ENCODE results near the gene CNNM3. TPM values are rescaled to one million over a fixed set of nuclear protein-coding genes. Genes with fewer than 3 reads are reported as not detected.

Gene CNNM3
- total and polyA plus RNA-seq, 12 donors, result 6.7 to 42.4 (median 15.8) TPM

DNA sequence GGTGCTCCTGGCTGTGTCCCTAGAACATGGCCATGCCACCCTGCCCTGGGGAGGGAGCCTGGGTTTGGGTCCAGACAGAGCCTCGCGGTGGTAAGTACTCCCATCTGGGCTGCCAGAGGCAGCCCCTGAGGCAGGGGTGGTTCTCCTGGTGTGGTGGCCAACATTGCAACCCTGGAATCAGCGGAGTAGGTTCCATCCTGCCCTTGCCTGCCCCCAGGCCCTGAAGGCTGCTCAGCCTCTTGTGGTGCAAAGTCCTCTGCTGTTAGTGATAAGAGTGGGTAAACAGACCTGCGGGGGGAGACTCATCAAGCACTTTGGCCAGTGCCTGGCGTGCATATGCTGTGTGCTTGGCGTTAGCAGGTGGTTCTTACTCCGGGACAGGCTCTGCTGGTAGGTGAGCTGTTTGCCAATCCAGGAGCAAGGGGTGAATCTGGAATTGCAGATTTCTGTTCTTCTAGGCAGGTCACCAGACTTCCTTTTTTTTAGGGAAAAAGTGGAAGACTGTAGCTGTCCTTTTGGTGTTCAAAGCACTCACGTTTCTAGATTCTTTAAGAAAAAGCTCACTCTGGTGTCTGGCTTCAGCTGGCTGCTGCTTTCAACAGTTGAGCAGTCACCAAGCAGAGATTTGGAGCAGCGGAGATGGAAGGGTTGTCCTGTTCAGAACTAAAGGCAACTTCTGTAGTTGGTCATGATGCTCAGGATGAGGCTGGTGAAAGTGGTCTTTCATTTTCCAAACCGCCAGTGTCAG, 3.2 kb downstream of the CNNM3 start:
- no peak for TF ChIP-seq POLR2A (IDR thresholded peaks at IDR 0.05)
- TF ChIP-seq, protein P1, sequence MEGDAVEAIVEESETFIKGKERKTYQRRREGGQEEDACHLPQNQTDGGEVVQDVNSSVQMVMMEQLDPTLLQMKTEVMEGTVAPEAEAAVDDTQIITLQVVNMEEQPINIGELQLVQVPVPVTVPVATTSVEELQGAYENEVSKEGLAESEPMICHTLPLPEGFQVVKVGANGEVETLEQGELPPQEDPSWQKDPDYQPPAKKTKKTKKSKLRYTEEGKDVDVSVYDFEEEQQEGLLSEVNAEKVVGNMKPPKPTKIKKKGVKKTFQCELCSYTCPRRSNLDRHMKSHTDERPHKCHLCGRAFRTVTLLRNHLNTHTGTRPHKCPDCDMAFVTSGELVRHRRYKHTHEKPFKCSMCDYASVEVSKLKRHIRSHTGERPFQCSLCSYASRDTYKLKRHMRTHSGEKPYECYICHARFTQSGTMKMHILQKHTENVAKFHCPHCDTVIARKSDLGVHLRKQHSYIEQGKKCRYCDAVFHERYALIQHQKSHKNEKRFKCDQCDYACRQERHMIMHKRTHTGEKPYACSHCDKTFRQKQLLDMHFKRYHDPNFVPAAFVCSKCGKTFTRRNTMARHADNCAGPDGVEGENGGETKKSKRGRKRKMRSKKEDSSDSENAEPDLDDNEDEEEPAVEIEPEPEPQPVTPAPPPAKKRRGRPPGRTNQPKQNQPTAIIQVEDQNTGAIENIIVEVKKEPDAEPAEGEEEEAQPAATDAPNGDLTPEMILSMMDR (IDR thresholded peaks at IDR 0.05), result no peak
- Histone ChIP-seq H3K4me1 (replicated peaks in 1 of 2) (peaks cover 22 to 50% of the 10 kb centered on the region in 2 donors), H3K27ac (peak overlapping the region in 1 of 5 donors; percentile 12), H3K36me3 (replicated peaks in 1 of 2) (peaks cover 0 to 10% of the 10 kb centered on the region in 2 donors), H3K4me3 (no peak overlapping the region), H3K9me3 (replicated peaks in 1 of 3) (no peaks in the 10 kb centered on the region), H3K27me3 (no peaks in the 10 kb centered on the region)
- intact Hi-C loops (cut with DNase I), result loop anchor here in 1 of 2 donors (10.0 kb wide), 1 partner anchor 45 kb away; no protein-coding TSS in a partner anchor
- 80 to 86% (median 82%) methylated on average over 7 to 10 of the region's 10 CpGs for WGBS, 4 donors
- DNase-seq, result peak in 1 of 7 donors; percentile 66

DNA sequence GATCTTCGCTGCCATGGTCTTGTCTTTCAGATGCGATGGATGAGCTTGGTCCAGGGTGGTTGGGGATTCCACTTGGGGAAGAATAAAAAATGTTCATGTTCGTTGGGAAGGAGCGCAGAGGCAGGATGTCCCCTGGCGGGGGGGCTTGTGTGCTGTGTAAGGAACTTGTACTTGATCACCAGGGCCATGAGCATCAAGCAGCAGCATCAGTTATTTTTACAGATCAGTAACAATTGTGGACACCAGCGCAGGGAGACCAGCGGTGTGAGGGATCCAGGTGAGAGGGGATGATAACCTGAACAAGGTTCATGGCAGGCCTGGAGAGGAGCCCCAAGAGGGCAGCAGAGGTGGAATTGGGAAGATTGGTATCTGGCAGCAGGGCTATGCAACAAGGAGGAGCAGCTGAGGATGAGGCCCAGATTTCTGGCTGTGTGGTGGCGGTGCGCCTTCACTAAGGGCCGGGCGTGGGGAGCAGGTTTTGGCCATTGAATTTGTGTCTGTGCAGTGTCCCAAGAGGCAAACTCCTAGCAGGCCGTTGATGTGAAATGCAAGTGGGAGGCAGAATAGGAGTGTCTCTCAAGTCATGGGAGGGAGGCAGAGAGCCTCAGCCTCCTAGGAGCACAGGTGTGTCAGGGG, 3.9 kb downstream of the CNNM3 start:
- Histone ChIP-seq H3K27ac (no peak overlapping the region), H3K9me3 (replicated peaks in 1 of 3) (no peaks in the 10 kb centered on the region), H3K4me1 (replicated peaks in 1 of 2) (peaks cover 22 to 49% of the 10 kb centered on the region in 2 donors), H3K36me3 (replicated peaks in 1 of 2) (peaks cover 0 to 11% of the 10 kb centered on the region in 2 donors), H3K27me3 (no peaks in the 10 kb centered on the region), H3K4me3 (no peak overlapping the region)
- no peak for DNase-seq
- WGBS, 4 donors, result 87 to 91% (median 89%) methylated on average over 12 of the region's 12 CpGs
- no peak for TF ChIP-seq POLR2A (IDR thresholded peaks at IDR 0.05)
- TF ChIP-seq, protein P1 (IDR thresholded peaks at IDR 0.05), result no peak
- intact Hi-C loops (cut with DNase I), result loop anchor here in 1 of 2 donors (10.0 kb wide), 1 partner anchor 45 kb away; no protein-coding TSS in a partner anchor

DNA sequence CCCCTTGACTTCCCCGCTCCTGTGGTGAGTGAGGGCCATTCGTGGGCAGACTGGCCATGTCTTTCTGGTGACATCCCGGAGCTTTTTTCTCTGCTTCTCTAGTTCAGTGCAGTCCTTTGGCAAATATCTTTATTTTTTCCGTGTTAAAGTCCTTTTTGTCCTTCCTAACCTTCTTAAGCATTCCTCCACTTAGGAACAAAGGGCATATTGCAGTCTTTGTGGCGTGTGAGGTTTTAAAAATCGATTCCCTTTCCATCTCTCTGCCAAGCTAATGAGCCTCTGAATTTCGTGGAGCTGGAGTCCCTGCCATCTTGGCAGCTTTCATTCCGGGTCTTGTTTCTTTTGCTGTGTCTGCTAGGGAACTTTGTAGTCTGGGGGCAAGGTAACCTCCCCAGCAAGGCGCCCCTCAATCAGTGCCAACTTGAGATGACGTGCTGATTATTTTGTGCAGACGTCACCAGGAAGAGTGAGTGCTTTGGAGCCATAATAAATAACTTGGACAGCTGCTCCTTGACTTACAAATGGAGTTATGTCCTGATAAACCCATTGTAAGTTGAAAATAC, 5.1 kb downstream of the CNNM3 start:
- no peak overlapping the region for H3K27ac ChIP-seq
- 72 to 84% (median 78%) methylated on average over 11 of the region's 11 CpGs for WGBS, 4 donors
- intact Hi-C loops (cut with DNase I), result no loop called here
- H3K27me3 ChIP-seq, result no peaks in the 10 kb centered on the region
- H3K4me3 ChIP-seq, result no peak overlapping the region
- DNase-seq, result no peak
- H3K4me1 ChIP-seq (replicated peaks in 1 of 2), result peaks cover 18 to 43% of the 10 kb centered on the region in 2 donors
- H3K36me3 ChIP-seq (replicated peaks in 1 of 2), result peaks cover 0 to 22% of the 10 kb centered on the region in 2 donors
- TF ChIP-seq POLR2A (IDR thresholded peaks at IDR 0.05), result no peak
- TF ChIP-seq, protein P1 (IDR thresholded peaks at IDR 0.05), result no peak
- no peaks in the 10 kb centered on the region for H3K9me3 ChIP-seq (replicated peaks in 1 of 3)

DNA sequence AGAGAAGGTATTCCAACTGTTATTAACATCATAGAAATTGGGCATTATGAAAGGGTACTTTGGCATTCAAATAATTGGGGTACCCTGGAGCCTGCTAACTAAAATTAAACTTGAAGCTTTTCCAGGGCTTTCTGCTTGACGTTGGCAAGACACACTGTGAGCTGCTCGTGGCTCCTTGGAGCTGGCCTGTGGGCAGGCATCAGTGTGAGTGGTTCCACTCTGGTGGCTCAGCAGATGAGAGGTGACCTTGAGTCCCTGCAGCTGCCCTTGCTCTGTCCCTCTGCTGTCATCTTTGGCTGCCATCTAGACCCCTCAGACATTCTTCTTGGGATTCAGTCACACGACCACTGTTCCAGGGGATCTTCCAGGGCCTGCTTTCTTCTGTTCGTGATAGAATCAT, 6.7 kb downstream of the CNNM3 start:
- Histone ChIP-seq H3K27me3 (no peaks in the 10 kb centered on the region), H3K27ac (no peak overlapping the region), H3K36me3 (replicated peaks in 1 of 2) (peaks cover 0 to 37% of the 10 kb centered on the region in 2 donors), H3K4me3 (no peak overlapping the region), H3K9me3 (replicated peaks in 1 of 3) (no peaks in the 10 kb centered on the region), H3K4me1 (replicated peaks in 1 of 2) (peaks cover 10 to 35% of the 10 kb centered on the region in 2 donors)
- no peak for DNase-seq
- no peak for TF ChIP-seq POLR2A (IDR thresholded peaks at IDR 0.05)
- TF ChIP-seq, protein P1 (IDR thresholded peaks at IDR 0.05), result no peak
- intact Hi-C loops (cut with DNase I), result no loop called here
- WGBS, 4 donors, result 56 to 71% (median 63%) methylated on average over 4 of the region's 4 CpGs

Measured in adrenal gland (tissue), 12 donors.